ENCODE data around the gene NOTO.
"Not testable (repeated sequence)": the region's sequence is repeated elsewhere in the genome, so short reads cannot be mapped to it uniquely, and the experiment has no call there.

Gene NOTO

GRCh38 chr2:73202156-73203054 is at the start of gene NOTO:
Gene NOTO, plus strand, starts transcription at chr2:73202574. Its CDS starts 93 bp downstream, at chr2:73202667.
- peak; percentile 13 to 22 for ATAC-seq

DNA sequence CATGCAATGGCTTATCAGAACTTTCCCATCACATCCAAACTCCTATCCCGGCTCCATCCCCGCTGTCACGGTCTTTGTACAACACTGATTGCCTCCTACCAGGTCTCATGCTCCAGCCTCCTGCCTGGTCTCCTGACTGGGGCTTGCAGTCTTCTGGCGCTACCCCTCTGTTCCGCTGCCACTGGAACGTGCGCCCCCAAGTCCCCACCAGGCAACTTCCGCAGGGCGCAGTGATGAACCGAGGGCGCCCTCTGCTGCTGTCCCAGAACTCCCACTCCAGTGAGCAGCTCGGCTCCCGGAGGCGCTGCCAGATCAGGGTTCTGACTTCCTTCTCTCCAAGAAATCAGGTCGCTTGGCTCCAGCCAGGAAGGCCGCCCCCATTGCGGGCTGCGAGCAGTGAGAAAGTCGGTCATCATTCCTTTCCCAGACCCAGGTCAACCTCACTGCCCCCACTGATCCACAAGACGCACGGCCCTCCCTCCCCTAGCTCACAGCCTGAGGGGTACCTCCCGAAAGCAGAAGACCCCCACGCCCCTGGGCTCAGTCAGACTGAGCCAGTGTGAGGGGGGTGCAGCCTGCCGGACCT is 45.7 kb upstream of the NOTO start:
- ATAC-seq, result peak; percentile 46 to 49

- ATAC-seq, result no peak
Measured at GRCh38 chr2:73162856-73163391, 39.5 kb upstream of the NOTO start.

GRCh38 chr2:73163483-73164367 is 38.6 kb upstream of the NOTO start:
- peak; percentile 65 to 85 for ATAC-seq

DNA sequence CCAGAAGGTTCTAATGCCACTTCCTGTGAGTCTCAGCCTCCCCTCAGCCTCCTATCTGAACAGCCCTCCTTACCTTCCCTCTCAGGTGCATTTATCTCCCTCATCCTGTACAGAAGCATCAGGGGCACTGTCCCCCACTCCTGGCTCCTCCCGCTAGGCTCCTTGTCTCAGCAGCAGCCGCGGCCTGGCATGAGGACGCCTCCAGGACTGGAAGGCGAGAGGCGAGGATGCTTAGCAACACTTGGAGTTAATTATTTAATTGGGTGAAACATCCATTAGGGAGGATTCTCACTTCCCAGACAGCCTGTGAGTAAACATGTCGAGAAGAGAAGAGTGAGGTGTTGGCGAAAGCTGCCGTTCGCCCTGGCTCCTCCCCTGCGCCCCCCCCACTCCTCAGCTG is 36.4 kb upstream of the NOTO start:
- ATAC-seq, result not testable (repeated sequence)

GRCh38 chr2:73166813-73167212 is 35.6 kb upstream of the NOTO start:
- not testable (repeated sequence) for ATAC-seq

- ATAC-seq, result not testable (repeated sequence)
Measured at GRCh38 chr2:73168348-73168747, 34.0 kb upstream of the NOTO start.

- not testable (repeated sequence) for ATAC-seq
Measured at GRCh38 chr2:73170341-73170740, 32.0 kb upstream of the NOTO start.

- ATAC-seq, result peak; percentile 62 to 78
Measured at GRCh38 chr2:73172963-73173362, 29.4 kb upstream of the NOTO start.

DNA sequence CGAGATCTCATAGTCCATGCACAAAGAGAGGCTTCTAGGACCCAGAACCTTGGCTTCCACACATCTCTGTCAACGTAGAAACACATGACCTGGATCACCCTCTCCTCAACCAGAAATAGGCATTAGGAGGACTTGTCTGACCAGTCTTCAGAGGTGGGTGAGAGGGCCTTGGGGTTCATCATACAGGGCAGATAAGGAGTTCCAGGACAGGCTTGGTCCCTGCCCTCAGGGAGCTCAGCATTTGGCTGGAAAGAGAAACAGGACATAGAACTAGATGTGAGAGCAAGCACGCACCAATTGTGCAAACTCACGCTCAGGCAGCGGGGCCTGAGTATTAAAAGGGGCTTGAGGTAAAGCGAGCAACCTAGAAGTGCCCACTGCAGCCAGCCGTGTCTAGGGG is 28.6 kb upstream of the NOTO start:
- no peak for ATAC-seq

- no peak for ATAC-seq
Measured at GRCh38 chr2:73174244-73174643, 28.1 kb upstream of the NOTO start.

- no peak for ATAC-seq
Measured at GRCh38 chr2:73174941-73175662, 27.3 kb upstream of the NOTO start.

GRCh38 chr2:73175663-73176204 is 26.6 kb upstream of the NOTO start:
- peak; percentile 9 to 22 for ATAC-seq

- ATAC-seq, result no peak
Measured at GRCh38 chr2:73176205-73176880, 26.0 kb upstream of the NOTO start.

DNA sequence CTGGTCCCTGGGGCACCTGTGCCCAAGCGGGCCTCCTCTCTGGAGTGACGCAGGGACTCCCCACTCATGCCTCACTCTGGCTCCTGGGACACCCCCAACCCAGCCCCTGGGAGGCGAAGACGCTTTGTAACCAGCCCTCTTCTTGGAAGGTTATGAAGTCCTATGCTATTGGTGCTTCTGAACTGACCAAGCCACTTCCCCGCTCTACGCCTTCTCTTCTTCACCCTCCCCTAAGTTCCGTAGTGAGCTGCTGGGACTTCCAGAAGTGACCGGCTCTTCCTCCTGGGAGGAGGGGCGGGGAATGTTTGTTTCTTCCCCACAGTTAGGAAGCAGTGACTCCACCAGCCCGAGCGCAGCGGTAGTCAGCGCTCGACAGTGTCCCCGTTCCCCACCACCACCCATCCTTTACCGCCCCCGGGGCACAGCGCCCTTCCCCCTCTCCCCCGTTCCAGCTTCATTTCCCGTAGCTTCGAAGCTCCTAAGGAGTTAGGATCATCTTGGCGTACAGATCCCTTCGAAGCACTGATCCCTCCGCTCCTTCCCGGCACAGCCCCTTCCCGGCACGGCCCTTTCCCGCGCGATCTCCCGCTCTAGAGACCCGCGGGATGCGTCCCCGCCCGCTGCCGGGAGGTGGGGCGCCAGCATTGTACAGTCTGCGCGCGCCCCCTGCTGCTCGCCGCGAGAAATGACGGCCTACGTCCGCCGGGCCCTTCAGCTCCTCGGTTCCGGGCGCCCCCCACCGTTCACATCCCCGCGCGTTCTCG is 25.3 kb upstream of the NOTO start:
- peak; percentile 66 to 77 for ATAC-seq

DNA sequence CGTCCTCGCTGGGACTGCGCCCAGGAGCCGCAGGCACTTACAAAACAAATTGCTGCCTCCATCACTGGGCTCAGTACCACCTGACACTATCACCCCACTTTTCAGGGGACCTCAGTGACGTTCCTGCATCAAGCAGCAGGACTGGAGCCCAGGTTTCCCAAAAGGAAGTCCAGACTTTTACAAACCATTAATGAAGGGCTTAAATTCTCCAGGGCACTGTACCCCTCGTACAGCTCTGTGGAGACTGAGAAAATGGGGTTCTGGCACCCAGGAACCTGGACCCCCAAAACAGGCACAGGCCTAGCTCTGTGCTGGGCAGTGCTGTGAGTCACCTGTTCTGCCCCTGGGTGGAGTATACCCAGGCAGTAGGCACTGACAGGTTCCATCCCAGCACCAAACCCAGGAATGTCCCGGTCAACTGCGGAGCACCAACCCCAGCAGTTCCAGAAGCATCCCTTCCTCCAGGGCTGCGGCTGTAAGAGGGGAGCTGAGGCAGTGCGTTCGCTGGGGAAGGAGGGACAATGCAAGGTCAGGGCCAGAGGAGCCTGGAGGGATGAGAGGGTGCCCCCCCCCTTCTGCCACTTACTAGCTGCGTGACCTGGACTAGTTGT is 24.6 kb upstream of the NOTO start:
- ATAC-seq, result no peak

DNA sequence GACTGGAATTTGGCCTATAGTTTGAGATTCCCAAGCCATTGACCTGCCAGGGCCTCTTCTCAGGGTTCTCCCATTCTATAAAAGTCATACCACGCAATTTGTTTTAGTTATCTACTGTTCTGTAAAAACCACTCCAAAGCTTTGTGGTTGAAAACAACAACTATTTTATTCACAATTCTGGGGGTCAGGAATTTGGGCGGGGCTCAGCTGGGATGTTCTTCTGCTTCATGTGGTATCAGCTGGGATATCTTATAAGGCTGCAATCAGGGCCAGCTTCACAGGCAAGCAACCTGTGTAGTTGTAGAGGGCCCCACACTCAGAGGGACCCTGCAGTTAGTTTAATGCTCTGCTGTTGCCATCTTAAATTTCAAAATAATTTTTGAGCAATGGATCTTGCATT is 16.4 kb upstream of the NOTO start:
- no peak for ATAC-seq

GRCh38 chr2:73187549-73187948 is 14.8 kb upstream of the NOTO start:
- no peak for ATAC-seq

- ATAC-seq, result no peak
Measured at GRCh38 chr2:73197579-73197978, 4.8 kb upstream of the NOTO start.

DNA sequence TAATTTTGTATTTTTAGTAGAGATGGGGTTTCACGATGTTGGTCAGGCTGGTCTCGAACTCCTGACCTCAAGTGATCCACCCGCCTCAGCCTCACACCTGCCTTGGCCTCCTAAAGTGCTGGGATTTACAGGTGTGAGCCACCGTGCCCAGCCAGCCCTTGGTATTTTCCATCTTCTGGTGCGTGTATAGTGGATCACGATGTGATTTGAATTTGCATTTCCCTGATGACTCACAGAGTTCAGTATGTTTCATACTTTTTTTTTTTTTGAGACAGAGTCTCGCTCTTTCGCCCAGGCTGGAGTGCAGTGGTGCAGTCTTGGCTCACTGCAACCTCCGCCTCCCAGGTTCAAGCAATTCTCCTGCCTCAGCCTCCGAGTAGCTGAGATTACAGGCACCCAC is 2.1 kb upstream of the NOTO start:
- peak in 1 of 2 donors; percentile 33 for ATAC-seq
